Erythroblast (primary cell): ENCODE results near the gene ARMC12.

ENCODE experiments used
- GATA1 ChIP-seq: IDR thresholded peaks from 2 replicates; pipeline ENCODE4 v1.6.1; 2011; ENCODE audit warnings: low read depth, mild to moderate bottlenecking, control low read depth, low read length, moderate library complexity
- POLR2A ChIP-seq: IDR thresholded peaks from 2 replicates; pipeline ENCODE4 v1.6.1; 2011; ENCODE audit warnings: mild to moderate bottlenecking, low read length

DNA sequence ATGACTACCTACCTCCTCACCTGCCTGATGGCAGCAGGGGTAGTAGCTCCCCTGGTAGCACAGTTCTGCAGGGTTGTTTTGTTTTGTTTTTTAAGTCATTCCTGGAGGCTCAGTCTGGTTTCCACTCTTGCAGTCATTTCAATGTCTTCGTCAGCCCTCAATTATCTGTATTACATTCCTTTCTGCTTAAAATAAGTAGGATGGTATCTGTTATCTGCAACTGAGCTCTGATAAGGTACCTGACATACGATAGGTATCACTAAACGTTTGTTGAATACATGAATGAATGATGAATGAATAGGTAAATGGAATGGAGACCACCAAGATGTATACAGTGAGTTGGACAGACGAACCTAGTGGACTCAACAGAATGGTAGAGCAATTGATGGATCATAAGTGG lies 32.4 kb downstream of the ARMC12 start:
- TF ChIP-seq POLR2A = no peak
- TF ChIP-seq GATA1 = no peak
